Calu3 (cell line): ENCODE data around the gene PDE9A. TPM values are rescaled to one million over a fixed set of nuclear protein-coding genes. Genes with fewer than 3 reads are reported as not detected.

ENCODE experiments used
- BruUV-seq: library from RNA; stranded (reverse); fragments of 400-500 nt; replicated peaks from 2 replicates; lab custom pipeline; 2021; lab: Mats Ljungman, UMichigan
- CTCF ChIA-PET: fragments of 300-600 bp; sonication (Branson Sonifier 250); formaldehyde crosslinking; loops from one replicate; lab custom pipeline; 2022; ENCODE audit warnings: antibody characterized with exemption; lab: Charles Lee
- DNase-seq: peaks from one replicate; pipeline ENCODE4 v3.0.0; 2022
- H3K27ac Mint-ChIP-seq: one replicate; pipeline ENCODE4 v1.8.0; 2022; ENCODE audit warnings: mixed read lengths; ENCODE audit not compliant: unreplicated experiment
- H3K27me3 Mint-ChIP-seq: one replicate; pipeline ENCODE4 v1.8.0; 2022; ENCODE audit warnings: mixed read lengths; ENCODE audit not compliant: unreplicated experiment
- H3K36me3 Mint-ChIP-seq: one replicate; pipeline ENCODE4 v1.8.0; 2022; ENCODE audit warnings: mild to moderate bottlenecking, moderate library complexity, mixed read lengths; ENCODE audit not compliant: insufficient read depth, unreplicated experiment
- H3K4me1 Mint-ChIP-seq: one replicate; pipeline ENCODE4 v1.8.0; 2022; ENCODE audit warnings: mild to moderate bottlenecking, low read depth, mixed read lengths; ENCODE audit not compliant: unreplicated experiment
- H3K4me3 Mint-ChIP-seq: one replicate; pipeline ENCODE4 v1.8.0; 2022; ENCODE audit warnings: mild to moderate bottlenecking, low read depth, moderate library complexity, mixed read lengths; ENCODE audit not compliant: unreplicated experiment
- H3K9me3 Mint-ChIP-seq: one replicate; pipeline ENCODE4 v1.8.0; 2022; ENCODE audit warnings: low read depth, mixed read lengths; ENCODE audit not compliant: unreplicated experiment
- intact Hi-C: fragments of 100-400 bp; cut with micrococcal nuclease; formaldehyde crosslinking; loops from one replicate; pipeline ENCODE4 v1.10.0; 2022; ENCODE audit not compliant: unreplicated experiment
- total RNA-seq: library from RNA; stranded (reverse); gene quantifications from 2 replicates; pipeline ENCODE4 v1.2.3, GENCODE V29; 2022
- TF ChIP-seq, protein P1 (sequence below): fragments of 200-600 bp; IDR thresholded peaks from one replicate; pipeline ENCODE4 v1.8.0; 2022; ENCODE audit warnings: antibody characterized with exemption; ENCODE audit not compliant: unreplicated experiment

The PDE9A gene
- total RNA-seq, 1 experiment from 2014 or later = 10.9 TPM

- Mint-ChIP-seq H3K4me3 (no peak overlapping the region), H3K36me3 (peaks cover 11% of the 10 kb centered on the region)
- DNase-seq = peak; percentile 12
These were observed 2.7 kb downstream of the PDE9A start for GRCh38 chr21:42655796-42656770.

DNA sequence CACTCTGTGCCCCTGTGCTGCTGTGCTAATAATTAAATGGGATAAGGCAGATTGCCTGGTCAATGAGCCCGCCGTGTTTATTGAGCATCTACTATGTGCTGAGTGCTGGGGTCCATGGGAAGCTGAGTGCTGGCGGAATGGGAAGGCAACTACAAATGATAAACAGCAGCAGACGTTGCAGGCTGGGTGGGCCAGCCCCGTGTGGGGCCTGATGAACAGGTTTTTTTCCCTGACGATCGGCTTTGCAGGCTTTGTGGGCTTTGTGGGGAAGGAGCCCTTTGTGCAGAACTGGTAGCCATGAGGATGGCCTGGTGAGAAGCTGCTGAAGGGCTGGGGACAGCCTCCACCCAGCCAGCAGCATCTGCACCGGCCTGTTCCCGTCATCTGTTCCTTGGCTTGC is 3.5 kb downstream of the PDE9A start:
- Mint-ChIP-seq H3K4me1 (peaks cover 19% of the 10 kb centered on the region), H3K27ac (no peak overlapping the region), H3K27me3 (no peaks in the 10 kb centered on the region), H3K36me3 (peaks cover 11% of the 10 kb centered on the region), H3K4me3 (no peak overlapping the region), H3K9me3 (no peaks in the 10 kb centered on the region)
- BruUV-seq = no TSS peak
- DNase-seq = no peak
- TF ChIP-seq, protein P1, sequence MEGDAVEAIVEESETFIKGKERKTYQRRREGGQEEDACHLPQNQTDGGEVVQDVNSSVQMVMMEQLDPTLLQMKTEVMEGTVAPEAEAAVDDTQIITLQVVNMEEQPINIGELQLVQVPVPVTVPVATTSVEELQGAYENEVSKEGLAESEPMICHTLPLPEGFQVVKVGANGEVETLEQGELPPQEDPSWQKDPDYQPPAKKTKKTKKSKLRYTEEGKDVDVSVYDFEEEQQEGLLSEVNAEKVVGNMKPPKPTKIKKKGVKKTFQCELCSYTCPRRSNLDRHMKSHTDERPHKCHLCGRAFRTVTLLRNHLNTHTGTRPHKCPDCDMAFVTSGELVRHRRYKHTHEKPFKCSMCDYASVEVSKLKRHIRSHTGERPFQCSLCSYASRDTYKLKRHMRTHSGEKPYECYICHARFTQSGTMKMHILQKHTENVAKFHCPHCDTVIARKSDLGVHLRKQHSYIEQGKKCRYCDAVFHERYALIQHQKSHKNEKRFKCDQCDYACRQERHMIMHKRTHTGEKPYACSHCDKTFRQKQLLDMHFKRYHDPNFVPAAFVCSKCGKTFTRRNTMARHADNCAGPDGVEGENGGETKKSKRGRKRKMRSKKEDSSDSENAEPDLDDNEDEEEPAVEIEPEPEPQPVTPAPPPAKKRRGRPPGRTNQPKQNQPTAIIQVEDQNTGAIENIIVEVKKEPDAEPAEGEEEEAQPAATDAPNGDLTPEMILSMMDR = no peak
- CTCF ChIA-PET = no interaction called here
- intact Hi-C loops = no loop called here

More at GRCh38 chr21:42655796-42656770, 2.7 kb downstream of the PDE9A start:
- intact Hi-C loops = no loop called here
- TF ChIP-seq, protein P1 = no peak
- Mint-ChIP-seq H3K27ac (no peak overlapping the region), H3K27me3 (no peaks in the 10 kb centered on the region), H3K9me3 (no peaks in the 10 kb centered on the region), H3K4me1 (peaks cover 19% of the 10 kb centered on the region)
- BruUV-seq = no TSS peak
- CTCF ChIA-PET = no interaction called here

DNA sequence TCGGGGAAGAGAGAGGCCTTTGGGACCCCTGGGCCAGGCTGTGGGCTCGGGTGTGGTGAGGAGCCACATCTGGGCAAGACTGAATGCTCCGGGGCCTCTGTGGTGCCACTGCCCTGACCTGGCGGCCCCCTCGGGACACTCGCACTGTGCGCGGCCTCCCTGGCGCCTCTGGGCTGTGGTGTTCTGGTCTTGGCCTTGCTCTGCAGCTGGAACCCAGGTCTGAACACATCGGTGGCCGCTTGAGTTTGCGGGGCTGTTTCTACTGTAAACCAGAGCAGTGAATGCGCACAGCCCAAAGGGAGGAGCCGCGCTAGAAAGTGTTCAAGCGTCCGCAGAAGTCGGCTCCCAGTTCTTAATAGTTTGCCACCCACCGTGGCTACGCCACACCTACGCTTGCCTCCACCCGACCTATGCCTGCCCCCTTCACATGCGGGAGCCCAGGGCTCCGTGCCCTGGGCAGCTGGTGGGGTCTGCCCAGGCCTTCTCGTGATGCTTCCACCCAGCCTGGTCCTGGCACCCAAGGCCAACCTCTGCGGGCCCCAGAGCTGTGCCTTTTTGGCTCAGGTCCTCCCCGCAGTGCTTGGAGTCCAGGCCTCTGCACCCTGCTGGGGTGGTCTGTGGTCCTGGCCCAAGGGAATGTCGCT is 4.4 kb downstream of the PDE9A start:
- Mint-ChIP-seq H3K27me3 (no peaks in the 10 kb centered on the region), H3K36me3 (peaks cover 10% of the 10 kb centered on the region), H3K4me1 (peaks cover 19% of the 10 kb centered on the region), H3K4me3 (no peak overlapping the region), H3K27ac (no peak overlapping the region), H3K9me3 (no peaks in the 10 kb centered on the region)
- TF ChIP-seq, protein P1 = no peak
- intact Hi-C loops = no loop called here
- no peak for DNase-seq
- BruUV-seq = no TSS peak
- CTCF ChIA-PET = no interaction called here

DNA sequence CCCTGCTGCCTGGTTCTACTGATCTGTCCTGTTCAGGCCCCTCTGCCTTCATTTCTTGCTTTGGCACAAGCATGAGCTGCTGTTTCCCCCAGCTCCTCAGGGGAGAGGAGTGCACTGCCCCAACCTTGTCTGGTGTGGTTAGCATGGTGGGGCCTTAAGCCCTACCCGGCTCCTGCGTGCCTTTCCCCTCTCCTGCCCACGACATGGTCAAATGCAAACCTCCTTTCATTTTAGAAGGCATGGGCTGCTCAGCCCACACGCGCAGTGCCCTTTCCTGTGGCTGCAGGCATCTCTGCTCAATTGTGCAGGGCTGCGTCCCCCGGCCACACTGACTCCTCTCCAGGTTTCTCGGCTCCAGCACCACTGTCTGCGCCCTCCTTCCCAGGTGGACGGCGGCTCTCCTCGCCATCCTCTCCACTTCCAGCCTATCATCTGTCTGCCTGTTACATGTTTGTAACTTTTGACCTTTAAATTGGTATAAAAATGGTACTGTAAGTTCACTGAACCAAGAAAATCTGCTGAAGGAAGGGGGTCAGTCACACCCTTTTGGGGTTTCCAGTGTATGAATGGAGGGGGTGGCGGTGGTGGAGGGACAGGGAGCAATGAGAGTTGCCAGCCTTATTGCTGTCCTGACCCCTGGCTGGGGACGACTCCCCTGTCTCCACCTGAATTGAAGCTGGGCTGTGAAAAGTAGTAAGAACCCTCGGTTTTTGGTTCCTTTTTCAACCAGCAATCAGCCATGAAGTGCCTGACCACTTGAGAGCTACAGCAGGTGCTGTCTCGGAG is 5.1 kb downstream of the PDE9A start:
- Mint-ChIP-seq H3K27me3 (no peaks in the 10 kb centered on the region), H3K4me3 (no peak overlapping the region), H3K27ac (no peak overlapping the region), H3K36me3 (peaks cover 4% of the 10 kb centered on the region), H3K4me1 (peaks cover 19% of the 10 kb centered on the region), H3K9me3 (no peaks in the 10 kb centered on the region)
- CTCF ChIA-PET = no interaction called here
- no peak for DNase-seq
- TF ChIP-seq, protein P1 = no peak
- intact Hi-C loops = no loop called here
- BruUV-seq = no TSS peak
